T1000 (cell line): ENCODE measurements around the gene BLVRB.
A peak's percentile ranks its signal among the peaks of the same experiment; 100 is the strongest.
"Not testable (repeated sequence)": the region's sequence is repeated elsewhere in the genome, so short reads cannot be mapped to it uniquely, and the experiment has no call there.

Source experiments
- DNase-seq: peaks from one replicate; lab custom pipeline; 2025; ENCODE audit warnings: mixed read lengths; lab: John Stamatoyannopoulos, UW

BLVRB gene

GRCh38 chr19:40465557-40466218 lies at the start of gene BLVRB:
Gene BLVRB, minus strand, starts transcription at chr19:40465745. Its CDS starts 57 bp downstream, at chr19:40465688.
- DNase-seq, result peak; percentile 98

- DNase-seq, result no peak
These were observed 48.3 kb upstream of the BLVRB start for GRCh38 chr19:40513741-40514315.

GRCh38 chr19:40513345-40513678 lies 47.8 kb upstream of the BLVRB start:
- DNase-seq, result no peak

GRCh38 chr19:40512473-40513344 lies 47.2 kb upstream of the BLVRB start:
- DNase-seq, result no peak

GRCh38 chr19:40512110-40512472 lies 46.5 kb upstream of the BLVRB start:
- DNase-seq, result no peak

GRCh38 chr19:40511487-40511886 lies 45.9 kb upstream of the BLVRB start:
- no peak for DNase-seq

GRCh38 chr19:40510526-40511115 lies 45.1 kb upstream of the BLVRB start:
- DNase-seq, result no peak

- no peak for DNase-seq
These were observed 43.3 kb upstream of the BLVRB start for GRCh38 chr19:40508739-40509260.

- no peak for DNase-seq
These were observed 42.3 kb upstream of the BLVRB start for GRCh38 chr19:40507892-40508291.

GRCh38 chr19:40506099-40506498 lies 40.6 kb upstream of the BLVRB start:
- DNase-seq, result no peak

GRCh38 chr19:40503320-40503695 lies 37.8 kb upstream of the BLVRB start:
- DNase-seq, result no peak

- DNase-seq, result no peak
These were observed 37.2 kb upstream of the BLVRB start for GRCh38 chr19:40502647-40503319.

GRCh38 chr19:40502081-40502480 lies 36.5 kb upstream of the BLVRB start:
- DNase-seq, result no peak

GRCh38 chr19:40501599-40501998 lies 36.1 kb upstream of the BLVRB start:
- no peak for DNase-seq

GRCh38 chr19:40500678-40501530 lies 35.4 kb upstream of the BLVRB start:
- not testable (repeated sequence) for DNase-seq

- DNase-seq, result no peak
These were observed 33.8 kb upstream of the BLVRB start for GRCh38 chr19:40499320-40499719.

GRCh38 chr19:40497214-40497613 lies 31.7 kb upstream of the BLVRB start:
- DNase-seq, result no peak

GRCh38 chr19:40494191-40494838 lies 28.8 kb upstream of the BLVRB start:
- DNase-seq, result no peak

- no peak for DNase-seq
These were observed 28.2 kb upstream of the BLVRB start for GRCh38 chr19:40493778-40494177.

GRCh38 chr19:40492274-40492673 lies 26.7 kb upstream of the BLVRB start:
- no peak for DNase-seq

- DNase-seq, result no peak
These were observed 24.3 kb upstream of the BLVRB start for GRCh38 chr19:40489882-40490230.
